Measurements from ENCODE around the gene PCYT1B. TPM values are rescaled to one million over a fixed set of nuclear protein-coding genes. Genes with fewer than 3 reads are reported as not detected.

The PCYT1B gene
- total and polyA plus RNA-seq, 2 donors (not counting 1 experiment from before 2014, with no cell fraction given), result not detected

- TF ChIP-seq EZH2 (IDR thresholded peaks at IDR 0.05; ENCODE audit: borderline replicate concordance, insufficient read depth, low read depth, low read length, poor library complexity, severe bottlenecking) (no peak), CTCF (IDR thresholded peaks at IDR 0.05) (no peak)
- POLR2A ChIA-PET, result no interaction called here
- no peak overlapping the region for H3K4me3 Mint-ChIP-seq
- Histone ChIP-seq H3K4me2 (replicated peaks; ENCODE audit: low read depth, low read length, poor library complexity, severe bottlenecking) (no peak overlapping the region), H3K36me3 (replicated peaks in 1 of 2; ENCODE audit: control extremely low read depth in 1 of 2, control insufficient read depth in 1 of 2, extremely low read depth in 1 of 2, insufficient read depth in 2 of 2, low read length in 1 of 2) (no peaks in the 10 kb centered on the region), H3K27me3 (replicated peaks in 1 of 4; ENCODE audit: control extremely low read depth in 1 of 4, control insufficient read depth in 3 of 4, insufficient read depth in 4 of 4, low read length in 3 of 4) (peaks cover 0 to 16% (median 3%) of the 10 kb centered on the region in 4 experiments), H3K9me3 (ENCODE audit: control extremely low read depth in 1 of 3, control insufficient read depth in 2 of 3, insufficient read depth in 1 of 3, low read length in 2 of 3) (no peaks in the 10 kb centered on the region), H4K20me1 (ENCODE audit: control insufficient read depth, insufficient read depth, low read length, poor library complexity, severe bottlenecking) (no peaks in the 10 kb centered on the region), H3K27ac (ENCODE audit: low read length in 2 of 2) (no peak overlapping the region), H3K4me3 (ENCODE audit: control extremely low read depth in 1 of 5, extremely low read depth in 1 of 5, insufficient read depth in 1 of 5, low read depth in 2 of 5, low read length in 4 of 5) (no peak overlapping the region), H3K79me2 (ENCODE audit: control insufficient read depth, insufficient read depth, low read length) (no peaks in the 10 kb centered on the region), H2AFZ (ENCODE audit: insufficient read depth, low read depth, low read length, poor library complexity, severe bottlenecking) (no peak overlapping the region), H3K4me1 (ENCODE audit: control insufficient read depth in 2 of 2, insufficient read depth in 2 of 2, low read length in 2 of 2) (peaks cover 9 to 13% of the 10 kb centered on the region in 2 donors), H3K9ac (ENCODE audit: low read length) (no peak overlapping the region)
- CTCF ChIA-PET, result no interaction called here
- peaks cover 12% of the 10 kb centered on the region for H3K4me1 Mint-ChIP-seq
- ATAC-seq (ENCODE audit: low read depth), result no peak
- no peak overlapping the region for H3K27ac Mint-ChIP-seq
- no peak for DNase-seq
- intact Hi-C loops (cut with micrococcal nuclease), result no loop called here
- WGBS (ENCODE audit: insufficient coverage), result no CpG with 5 or more reads among the region's 2 CpGs
- peaks cover 21% of the 10 kb centered on the region for H3K27me3 Mint-ChIP-seq
- no peaks in the 10 kb centered on the region for H3K9me3 Mint-ChIP-seq (ENCODE audit: insufficient read depth)
Measured at GRCh38 chrX:24651783-24652182, 4.6 kb upstream of the PCYT1B start.

- peaks cover 13 to 17% of the 10 kb centered on the region in 2 donors for H3K4me1 ChIP-seq (ENCODE audit: control insufficient read depth in 2 of 2, insufficient read depth in 2 of 2, low read length in 2 of 2)
- WGBS (ENCODE audit: insufficient coverage), result no CpG with 5 or more reads among the region's 6 CpGs
- intact Hi-C loops (cut with micrococcal nuclease), result no loop called here
Measured at GRCh38 chrX:24648495-24648894, 1.3 kb upstream of the PCYT1B start.

More at GRCh38 chrX:24648495-24648894, 1.3 kb upstream of the PCYT1B start:
- ChIA-PET POLR2A (no interaction called here), CTCF (no interaction called here)
- Histone ChIP-seq H4K20me1 (ENCODE audit: control insufficient read depth, insufficient read depth, low read length, poor library complexity, severe bottlenecking) (no peaks in the 10 kb centered on the region), H3K27me3 (replicated peaks in 1 of 4; ENCODE audit: control extremely low read depth in 1 of 4, control insufficient read depth in 3 of 4, insufficient read depth in 4 of 4, low read length in 3 of 4) (peaks cover 0 to 24% (median 6%) of the 10 kb centered on the region in 4 experiments), H3K4me2 (replicated peaks; ENCODE audit: low read depth, low read length, poor library complexity, severe bottlenecking) (no peak overlapping the region), H3K27ac (ENCODE audit: low read length in 2 of 2) (no peak overlapping the region), H3K9ac (ENCODE audit: low read length) (no peak overlapping the region), H2AFZ (ENCODE audit: insufficient read depth, low read depth, low read length, poor library complexity, severe bottlenecking) (no peak overlapping the region), H3K9me3 (ENCODE audit: control extremely low read depth in 1 of 3, control insufficient read depth in 2 of 3, insufficient read depth in 1 of 3, low read length in 2 of 3) (no peaks in the 10 kb centered on the region), H3K36me3 (replicated peaks in 1 of 2; ENCODE audit: control extremely low read depth in 1 of 2, control insufficient read depth in 1 of 2, extremely low read depth in 1 of 2, insufficient read depth in 2 of 2, low read length in 1 of 2) (no peaks in the 10 kb centered on the region), H3K79me2 (ENCODE audit: control insufficient read depth, insufficient read depth, low read length) (no peaks in the 10 kb centered on the region), H3K4me3 (ENCODE audit: control extremely low read depth in 1 of 5, extremely low read depth in 1 of 5, insufficient read depth in 1 of 5, low read depth in 2 of 5, low read length in 4 of 5) (no peak overlapping the region)
- Mint-ChIP-seq H3K9me3 (ENCODE audit: insufficient read depth) (no peaks in the 10 kb centered on the region), H3K27me3 (peaks cover 26% of the 10 kb centered on the region), H3K4me3 (no peak overlapping the region), H3K27ac (no peak overlapping the region), H3K4me1 (peaks cover 21% of the 10 kb centered on the region)
- no peak for ATAC-seq (ENCODE audit: low read depth)
- TF ChIP-seq CTCF (IDR thresholded peaks at IDR 0.05) (no peak), EZH2 (IDR thresholded peaks at IDR 0.05; ENCODE audit: borderline replicate concordance, insufficient read depth, low read depth, low read length, poor library complexity, severe bottlenecking) (no peak)
- DNase-seq, result no peak

Data from B cell (primary cell).